Measurements from ENCODE around the gene DGCR8.

Gene DGCR8

GRCh38 chr22:20140521-20140964, 60.5 kb downstream of the DGCR8 start:
- no peak for DNase-seq

- no peak for DNase-seq
Observed at GRCh38 chr22:20141186-20142077, 61.4 kb downstream of the DGCR8 start.

- no peak for DNase-seq
Observed at GRCh38 chr22:20142711-20143621, 62.9 kb downstream of the DGCR8 start.

GRCh38 chr22:20143883-20144665, 64.0 kb downstream of the DGCR8 start:
- DNase-seq, result no peak

GRCh38 chr22:20145206-20145831, 65.3 kb downstream of the DGCR8 start:
- DNase-seq, result no peak

GRCh38 chr22:20145832-20146223, 65.8 kb downstream of the DGCR8 start:
- DNase-seq, result no peak

GRCh38 chr22:20146777-20147176, 66.7 kb downstream of the DGCR8 start:
- no peak for DNase-seq

- DNase-seq, result no peak
Observed at GRCh38 chr22:20147237-20147988, 67.4 kb downstream of the DGCR8 start.

- no peak for DNase-seq
Observed at GRCh38 chr22:20148414-20148813, 68.4 kb downstream of the DGCR8 start.

- DNase-seq, result no peak
Observed at GRCh38 chr22:20149257-20150250, 69.5 kb downstream of the DGCR8 start.

- no peak for DNase-seq
Observed at GRCh38 chr22:20150381-20151275, 70.6 kb downstream of the DGCR8 start, which contains the start of gene CCDC188. TSS of gene CCDC188 (minus strand) at chr22:20151055. CDS start at chr22:20150986, 69 bp downstream.

- no peak for DNase-seq
Observed at GRCh38 chr22:20151276-20151588, 71.2 kb downstream of the DGCR8 start.

GRCh38 chr22:20152464-20152890, 72.4 kb downstream of the DGCR8 start:
- DNase-seq, result no peak

- DNase-seq, result no peak
Observed at GRCh38 chr22:20153945-20154344, 73.9 kb downstream of the DGCR8 start.

GRCh38 chr22:20154602-20155187, 74.7 kb downstream of the DGCR8 start:
- no peak for DNase-seq

- DNase-seq, result no peak
Observed at GRCh38 chr22:20155330-20156041, 75.4 kb downstream of the DGCR8 start.

- DNase-seq, result no peak
Observed at GRCh38 chr22:20156042-20156389, 76.0 kb downstream of the DGCR8 start.
